Kidney glomerular epithelial cell (primary cell): ENCODE data around the gene MARVELD3.
A peak's percentile ranks its signal among the peaks of the same experiment; 100 is the strongest.
"Not testable (repeated sequence)": the region's sequence is repeated elsewhere in the genome, so short reads cannot be mapped to it uniquely, and the experiment has no call there.

Source experiments
- DNase-seq: peaks from one replicate; lab custom pipeline; 2025; lab: John Stamatoyannopoulos, UW

Gene MARVELD3

GRCh38 chr16:71626018-71626857, at the start of gene MARVELD3:
Gene MARVELD3 (plus strand): TSS chr16:71626184. CDS start chr16:71626230, 46 bp downstream.
- no peak for DNase-seq

GRCh38 chr16:71576971-71577370, 49.0 kb upstream of the MARVELD3 start, which contains the start of gene TAT:
Gene TAT (minus strand): TSS chr16:71577092. CDS start chr16:71576415, 677 bp downstream.
- DNase-seq, result no peak

- not testable (repeated sequence) for DNase-seq
Measured at GRCh38 chr16:71582553-71582848, 43.5 kb upstream of the MARVELD3 start.

- no peak for DNase-seq
Measured at GRCh38 chr16:71584543-71585317, 41.3 kb upstream of the MARVELD3 start.

- no peak for DNase-seq
Measured at GRCh38 chr16:71585318-71585703, 40.7 kb upstream of the MARVELD3 start.

GRCh38 chr16:71589334-71589733, 36.6 kb upstream of the MARVELD3 start:
- DNase-seq, result not testable (repeated sequence)

- DNase-seq, result not testable (repeated sequence)
Measured at GRCh38 chr16:71590071-71590470, 35.9 kb upstream of the MARVELD3 start.

GRCh38 chr16:71590584-71590983, 35.4 kb upstream of the MARVELD3 start:
- no peak for DNase-seq

- no peak for DNase-seq
Measured at GRCh38 chr16:71591917-71592316, 34.1 kb upstream of the MARVELD3 start.

- DNase-seq, result no peak
Measured at GRCh38 chr16:71593048-71593999, 32.7 kb upstream of the MARVELD3 start.

GRCh38 chr16:71594000-71594646, 31.9 kb upstream of the MARVELD3 start:
- DNase-seq, result no peak

- not testable (repeated sequence) for DNase-seq
Measured at GRCh38 chr16:71595340-71595826, 30.6 kb upstream of the MARVELD3 start.

- DNase-seq, result not testable (repeated sequence)
Measured at GRCh38 chr16:71598426-71598825, 27.6 kb upstream of the MARVELD3 start.

GRCh38 chr16:71600822-71601221, 25.2 kb upstream of the MARVELD3 start:
- no peak for DNase-seq

- no peak for DNase-seq
Measured at GRCh38 chr16:71609066-71609465, 16.9 kb upstream of the MARVELD3 start.

GRCh38 chr16:71610447-71610846, 15.5 kb upstream of the MARVELD3 start:
- no peak for DNase-seq

GRCh38 chr16:71610936-71611871, 14.8 kb upstream of the MARVELD3 start:
- DNase-seq, result peak; percentile 40

- not testable (repeated sequence) for DNase-seq
Measured at GRCh38 chr16:71614956-71615355, 11.0 kb upstream of the MARVELD3 start.

- DNase-seq, result no peak
Measured at GRCh38 chr16:71618429-71618828, 7.6 kb upstream of the MARVELD3 start.

- DNase-seq, result no peak
Measured at GRCh38 chr16:71622088-71622487, 3.9 kb upstream of the MARVELD3 start.
